ENCODE measurements around the gene ELF4. TPM values are rescaled to one million over a fixed set of nuclear protein-coding genes. Genes with fewer than 3 reads are reported as not detected.

ELF4 gene
- total and polyA plus RNA-seq, 2 of the 13 experiments (the other 11 are each of a cell fraction or from before 2014, with no cell fraction given), result 1.3 to 2.6 TPM

GRCh38 chrX:130060122-130061069 is 49.9 kb downstream of the ELF4 start (continued):
- TF ChIP-seq HBP1 (CRISPR knock-in tag; IDR thresholded peaks at IDR 0.05; ENCODE audit: low read depth) (no peak), NFRKB (IDR thresholded peaks at IDR 0.05) (no peak), REL (CRISPR knock-in tag; conservative IDR thresholded peaks at IDR 0.05) (no peak; the same call in 1 of the 2 replicates), ZNF142 (CRISPR knock-in tag; IDR thresholded peaks at IDR 0.05) (no peak), NFIB (CRISPR knock-in tag; IDR thresholded peaks at IDR 0.05; ENCODE audit: borderline replicate concordance) (no peak), ZNF839 (CRISPR knock-in tag; IDR thresholded peaks at IDR 0.05; ENCODE audit: borderline replicate concordance) (no peak), RERE (CRISPR knock-in tag; IDR thresholded peaks at IDR 0.05; ENCODE audit: low read depth) (no peak), JUNB (CRISPR knock-in tag; IDR thresholded peaks at IDR 0.05; ENCODE audit: borderline replicate concordance) (no peak), ZHX1 (CRISPR knock-in tag; IDR thresholded peaks at IDR 0.05; ENCODE audit: low read depth) (no peak)

All from HepG2 (cell line).